HG03457 (cell line): ENCODE data around the gene CD276.

Source experiments
- ATAC-seq: cut with Tn5 transposase; IDR thresholded peaks from one replicate; pipeline ENCODE4 v1.9.1; 2021; ENCODE audit warnings: moderate number of reproducible peaks; ENCODE audit not compliant: unreplicated experiment

CD276 gene

GRCh38 chr15:73763931-73764330 is 79.7 kb downstream of the CD276 start:
- ATAC-seq = no peak
